ENCODE measurements around the gene NR2F1-AS1.

NR2F1-AS1 gene

GRCh38 chr5:93580063-93580926 is 724 bp downstream of the NR2F1-AS1 start:
- Histone ChIP-seq H3K27ac (ENCODE audit: low read length) (no peak overlapping the region), H3K36me3 (ENCODE audit: control insufficient read depth, insufficient read depth, low read length) (no peaks in the 10 kb centered on the region), H3K27me3 (ENCODE audit: control insufficient read depth, insufficient read depth, low read length) (peaks cover 66% of the 10 kb centered on the region), H3K9me3 (ENCODE audit: control insufficient read depth, insufficient read depth, low read length) (no peaks in the 10 kb centered on the region), H3K4me1 (ENCODE audit: control insufficient read depth, insufficient read depth, low read length) (0 out of 2 replicates have a peak, but pooled peaks cover 2% of the 10 kb centered on the region), H3K4me3 (ENCODE audit: low read length) (peak overlapping the region; percentile 11; the same call in 1 of the 2 replicates)
- no peak for DNase-seq (ENCODE audit: low read depth, low spot score)
- WGBS (ENCODE audit: insufficient coverage, insufficient read length) = no CpG with 5 or more reads among the region's 73 CpGs

- WGBS (ENCODE audit: insufficient coverage, insufficient read length) = no CpG with 5 or more reads among the region's 32 CpGs
Observed at GRCh38 chr5:93579692-93580062, 1.3 kb downstream of the NR2F1-AS1 start.

GRCh38 chr5:93578813-93579691 is 2.0 kb downstream of the NR2F1-AS1 start:
- no peak overlapping the region for H3K27ac ChIP-seq (ENCODE audit: low read length)
- no peak overlapping the region; the same call in 1 of the 2 replicates for H3K4me3 ChIP-seq (ENCODE audit: low read length)
- 0 out of 2 replicates have a peak, but pooled peaks cover 2% of the 10 kb centered on the region for H3K4me1 ChIP-seq (ENCODE audit: control insufficient read depth, insufficient read depth, low read length)
- DNase-seq (ENCODE audit: low read depth, low spot score) = no peak
- H3K36me3 ChIP-seq (ENCODE audit: control insufficient read depth, insufficient read depth, low read length) = no peaks in the 10 kb centered on the region
- H3K27me3 ChIP-seq (ENCODE audit: control insufficient read depth, insufficient read depth, low read length) = peaks cover 74% of the 10 kb centered on the region
- no CpG with 5 or more reads among the region's 49 CpGs for WGBS (ENCODE audit: insufficient coverage, insufficient read length)
- H3K9me3 ChIP-seq (ENCODE audit: control insufficient read depth, insufficient read depth, low read length) = no peaks in the 10 kb centered on the region

More at GRCh38 chr5:93579692-93580062, 1.3 kb downstream of the NR2F1-AS1 start:
- Histone ChIP-seq H3K4me3 (ENCODE audit: low read length) (peak overlapping the region; percentile 11; the same call in 1 of the 2 replicates), H3K36me3 (ENCODE audit: control insufficient read depth, insufficient read depth, low read length) (no peaks in the 10 kb centered on the region), H3K4me1 (ENCODE audit: control insufficient read depth, insufficient read depth, low read length) (0 out of 2 replicates have a peak, but pooled peaks cover 2% of the 10 kb centered on the region), H3K27me3 (ENCODE audit: control insufficient read depth, insufficient read depth, low read length) (peaks cover 68% of the 10 kb centered on the region), H3K27ac (ENCODE audit: low read length) (no peak overlapping the region), H3K9me3 (ENCODE audit: control insufficient read depth, insufficient read depth, low read length) (no peaks in the 10 kb centered on the region)
- no peak for DNase-seq (ENCODE audit: low read depth, low spot score)

- Histone ChIP-seq H3K27ac (ENCODE audit: low read length) (no peak overlapping the region), H3K4me1 (ENCODE audit: control insufficient read depth, insufficient read depth, low read length) (peaks cover 3% of the 10 kb centered on the region; the same call in 1 of the 2 replicates), H3K9me3 (ENCODE audit: control insufficient read depth, insufficient read depth, low read length) (no peaks in the 10 kb centered on the region), H3K27me3 (ENCODE audit: control insufficient read depth, insufficient read depth, low read length) (peaks cover 76% of the 10 kb centered on the region), H3K4me3 (ENCODE audit: low read length) (no peak overlapping the region), H3K36me3 (ENCODE audit: control insufficient read depth, insufficient read depth, low read length) (no peaks in the 10 kb centered on the region)
- no peak for DNase-seq (ENCODE audit: low read depth, low spot score)
- no CpG with 5 or more reads among the region's 25 CpGs for WGBS (ENCODE audit: insufficient coverage, insufficient read length)
Observed at GRCh38 chr5:93577854-93578812, 2.9 kb downstream of the NR2F1-AS1 start.

- no peak for DNase-seq (ENCODE audit: low read depth, low spot score)
- H3K4me3 ChIP-seq (ENCODE audit: low read length) = no peak overlapping the region
- H3K36me3 ChIP-seq (ENCODE audit: control insufficient read depth, insufficient read depth, low read length) = no peaks in the 10 kb centered on the region
- no CpG with 5 or more reads among the region's 9 CpGs for WGBS (ENCODE audit: insufficient coverage, insufficient read length)
- H3K27ac ChIP-seq (ENCODE audit: low read length) = no peak overlapping the region
- H3K9me3 ChIP-seq (ENCODE audit: control insufficient read depth, insufficient read depth, low read length) = no peaks in the 10 kb centered on the region
- peaks cover 83% of the 10 kb centered on the region for H3K27me3 ChIP-seq (ENCODE audit: control insufficient read depth, insufficient read depth, low read length)
- H3K4me1 ChIP-seq (ENCODE audit: control insufficient read depth, insufficient read depth, low read length) = peaks cover 5% of the 10 kb centered on the region
Observed at GRCh38 chr5:93576994-93577853, 3.8 kb downstream of the NR2F1-AS1 start.

- DNase-seq (ENCODE audit: low read depth, low spot score) = no peak
- Histone ChIP-seq H3K27me3 (ENCODE audit: control insufficient read depth, insufficient read depth, low read length) (peaks cover 91% of the 10 kb centered on the region), H3K36me3 (ENCODE audit: control insufficient read depth, insufficient read depth, low read length) (no peaks in the 10 kb centered on the region), H3K27ac (ENCODE audit: low read length) (no peak overlapping the region), H3K9me3 (ENCODE audit: control insufficient read depth, insufficient read depth, low read length) (no peaks in the 10 kb centered on the region), H3K4me1 (ENCODE audit: control insufficient read depth, insufficient read depth, low read length) (peaks cover 5% of the 10 kb centered on the region), H3K4me3 (ENCODE audit: low read length) (no peak overlapping the region)
- WGBS (ENCODE audit: insufficient coverage, insufficient read length) = no CpG with 5 or more reads among the region's 6 CpGs
Observed at GRCh38 chr5:93575461-93576414, 5.3 kb downstream of the NR2F1-AS1 start.

- Histone ChIP-seq H3K4me3 (ENCODE audit: low read length) (no peak overlapping the region), H3K27me3 (ENCODE audit: control insufficient read depth, insufficient read depth, low read length) (peaks cover 89% of the 10 kb centered on the region), H3K27ac (ENCODE audit: low read length) (no peak overlapping the region), H3K36me3 (ENCODE audit: control insufficient read depth, insufficient read depth, low read length) (no peaks in the 10 kb centered on the region), H3K9me3 (ENCODE audit: control insufficient read depth, insufficient read depth, low read length) (no peaks in the 10 kb centered on the region), H3K4me1 (ENCODE audit: control insufficient read depth, insufficient read depth, low read length) (peaks cover 4% of the 10 kb centered on the region)
- DNase-seq (ENCODE audit: low read depth, low spot score) = no peak
- no CpG with 5 or more reads among the region's 12 CpGs for WGBS (ENCODE audit: insufficient coverage, insufficient read length)
Observed at GRCh38 chr5:93574491-93575305, 6.3 kb downstream of the NR2F1-AS1 start.

Measured in iPS DF 6.9 (cell line).